Lower lobe of right lung (tissue), 2 donors: ENCODE data around the gene MRPL33. TPM values are rescaled to one million over a fixed set of nuclear protein-coding genes. Genes with fewer than 3 reads are reported as not detected.

Source experiments
- ATAC-seq, 2 donors: fragments of 200-7000 bp; cut with Tn5 transposase; one replicate each; pipeline ENCODE4 v1.9.1; 2020 to 2022; ENCODE audit warnings: mild to moderate bottlenecking in 2 of 2, moderate library complexity in 2 of 2
- DNase-seq: peaks from one replicate; pipeline ENCODE4 v3.0.0-alpha.2; 2020
- H3K27ac ChIP-seq: fragments of 200-600 bp; one replicate; pipeline ENCODE4 v1.8.0; 2022
- H3K27me3 ChIP-seq: fragments of 200-600 bp; one replicate; pipeline ENCODE4 v1.8.0; 2022; ENCODE audit warnings: low read depth
- H3K36me3 ChIP-seq: fragments of 200-600 bp; one replicate; pipeline ENCODE4 v1.8.0; 2022; ENCODE audit warnings: mild to moderate bottlenecking
- H3K4me1 ChIP-seq: fragments of 200-600 bp; one replicate; pipeline ENCODE4 v1.8.0; 2022
- H3K4me3 ChIP-seq: fragments of 200-600 bp; one replicate; pipeline ENCODE4 v1.8.0; 2022; ENCODE audit warnings: mild to moderate bottlenecking
- H3K9me3 ChIP-seq: fragments of 200-600 bp; one replicate; pipeline ENCODE4 v1.8.0; 2022
- CTCF ChIP-seq: fragments of 200-600 bp; IDR thresholded peaks from one replicate; pipeline ENCODE4 v1.8.0; 2022; ENCODE audit warnings: antibody characterized with exemption, mild to moderate bottlenecking
- intact Hi-C: fragments of 100-400 bp; cut with DNase I; formaldehyde crosslinking; loops from one replicate; pipeline ENCODE4 v1.11.0; 2022
- total RNA-seq: library from RNA; stranded (reverse); fragmentation: NEBNext Ultra II Directional; extraction: Animal tissue kit (Norgen Biotek cat#: 25700); gene quantifications from one replicate; pipeline ENCODE4 v1.2.1, GENCODE V29; 2021
- donor health status: DM: no; HTN: yes; CAD: no; lungs with severe emphysema.

Gene MRPL33
- total RNA-seq, 1 donor from 2014 or later: 93.3 TPM

- Histone ChIP-seq H3K27me3 (no peaks in the 10 kb centered on the region), H3K9me3 (no peaks in the 10 kb centered on the region), H3K4me3 (no peak overlapping the region), H3K4me1 (peaks cover 56% of the 10 kb centered on the region), H3K36me3 (no peaks in the 10 kb centered on the region), H3K27ac (peak overlapping the region; percentile 57)
- intact Hi-C loops: no loop called here
- DNase-seq (no peak), ATAC-seq (peak; percentile 22 to 23)
- no peak for TF ChIP-seq CTCF
Observed at GRCh38 chr2:27724905-27725701, 46.4 kb upstream of the MRPL33 start.

DNA sequence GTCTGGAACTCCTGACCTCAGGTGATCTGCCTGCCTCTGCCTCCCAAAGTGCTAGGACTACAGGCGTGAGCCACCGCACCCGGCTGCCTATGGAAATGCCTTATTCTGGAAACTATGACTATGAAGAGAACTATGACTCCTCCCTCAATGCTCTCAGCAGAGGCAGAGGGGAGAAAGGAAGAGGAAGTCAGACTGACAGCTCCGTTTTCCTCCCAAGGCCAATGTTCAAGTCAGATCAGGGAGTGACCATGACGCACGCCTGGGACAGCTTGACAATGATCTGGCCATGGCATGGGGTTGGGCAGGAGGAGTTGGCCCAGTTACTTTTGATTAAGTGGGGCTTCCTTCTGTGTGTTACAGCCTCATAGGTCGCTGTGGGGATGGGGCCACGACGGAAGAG lies 44.3 kb upstream of the MRPL33 start:
- H3K27me3 ChIP-seq: no peaks in the 10 kb centered on the region
- TF ChIP-seq CTCF: no peak
- no peak overlapping the region for H3K27ac ChIP-seq
- H3K4me1 ChIP-seq: peaks cover 64% of the 10 kb centered on the region
- H3K4me3 ChIP-seq: no peak overlapping the region
- H3K9me3 ChIP-seq: no peaks in the 10 kb centered on the region
- no peaks in the 10 kb centered on the region for H3K36me3 ChIP-seq
- ATAC-seq (peak; percentile 20 to 57), DNase-seq (no peak)
- intact Hi-C loops: no loop called here

DNA sequence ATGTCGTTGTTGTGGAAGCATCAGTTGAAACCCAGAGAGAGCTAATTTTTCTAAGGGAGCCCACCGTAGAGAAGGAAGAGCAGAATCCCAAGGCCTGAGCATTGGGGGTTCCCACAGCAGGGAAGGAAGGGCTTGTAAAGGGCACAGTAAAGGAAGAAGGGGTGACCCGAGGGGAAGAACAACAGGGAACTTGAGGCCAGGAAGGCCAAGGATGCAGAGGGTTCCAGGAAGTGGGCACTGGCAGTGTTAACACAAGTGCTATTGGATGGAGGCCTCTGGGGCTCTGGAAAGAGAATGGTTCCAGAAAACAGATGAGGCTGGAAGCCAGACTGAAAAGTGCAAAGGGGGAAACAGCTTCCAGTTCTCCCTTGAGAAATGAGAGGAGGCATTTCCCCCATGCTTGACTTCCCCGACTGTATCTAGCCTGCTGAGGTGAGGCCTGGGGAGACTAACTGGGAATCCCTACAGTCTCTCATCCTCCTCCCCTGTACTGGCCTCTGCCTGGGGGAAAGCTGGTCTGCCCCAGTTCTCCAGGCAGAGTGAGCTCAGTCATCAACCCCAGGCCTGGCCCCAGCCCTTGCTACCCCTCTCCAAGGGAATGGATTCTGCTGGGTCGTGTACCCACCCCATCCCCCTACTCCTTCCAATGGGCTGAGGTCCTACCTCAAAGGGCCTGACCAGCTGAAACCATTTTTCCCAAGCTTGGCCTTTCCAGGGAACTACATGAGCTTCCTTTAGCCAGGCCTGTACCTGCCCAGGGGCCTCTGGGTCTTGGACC lies 43.2 kb upstream of the MRPL33 start:
- no peak for DNase-seq
- H3K4me3 ChIP-seq: no peak overlapping the region
- H3K27me3 ChIP-seq: no peaks in the 10 kb centered on the region
- TF ChIP-seq CTCF: no peak
- H3K36me3 ChIP-seq: no peaks in the 10 kb centered on the region
- H3K4me1 ChIP-seq: peaks cover 64% of the 10 kb centered on the region
- no peak for ATAC-seq
- H3K27ac ChIP-seq: peak overlapping the region; percentile 59
- intact Hi-C loops: no loop called here
- no peaks in the 10 kb centered on the region for H3K9me3 ChIP-seq

DNA sequence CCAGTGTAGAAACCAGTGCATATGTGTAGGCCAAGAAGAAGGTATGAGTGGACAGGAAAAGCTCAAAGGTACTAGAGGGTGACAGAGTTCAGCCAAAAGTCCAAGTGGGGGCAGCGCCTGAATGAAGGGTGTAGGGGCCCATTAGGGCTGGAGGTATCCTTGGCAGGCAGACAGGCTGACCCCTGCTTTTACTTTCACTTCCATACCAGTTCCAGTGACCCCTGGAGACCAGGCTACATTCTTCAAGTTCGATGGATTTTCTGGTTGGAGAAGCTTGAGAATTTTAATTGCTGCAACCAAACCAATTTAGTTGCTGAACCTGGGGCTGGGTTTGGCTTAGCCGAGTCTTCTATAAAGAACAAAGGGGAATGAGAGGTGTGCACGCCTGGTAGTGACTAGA lies 42.3 kb upstream of the MRPL33 start:
- Histone ChIP-seq H3K4me3 (no peak overlapping the region), H3K4me1 (peaks cover 55% of the 10 kb centered on the region), H3K27me3 (no peaks in the 10 kb centered on the region), H3K27ac (no peak overlapping the region), H3K36me3 (no peaks in the 10 kb centered on the region), H3K9me3 (no peaks in the 10 kb centered on the region)
- no peak for TF ChIP-seq CTCF
- ATAC-seq (no peak), DNase-seq (no peak)
- intact Hi-C loops: no loop called here

GRCh38 chr2:27729614-27730013 lies 41.9 kb upstream of the MRPL33 start:
- Histone ChIP-seq H3K9me3 (no peaks in the 10 kb centered on the region), H3K27ac (peak overlapping the region; percentile 66), H3K27me3 (no peaks in the 10 kb centered on the region), H3K36me3 (no peaks in the 10 kb centered on the region), H3K4me1 (peaks cover 52% of the 10 kb centered on the region), H3K4me3 (no peak overlapping the region)
- ATAC-seq (no peak), DNase-seq (no peak)
- TF ChIP-seq CTCF: no peak
- intact Hi-C loops: no loop called here
